ENCODE results near the gene FMOD. TPM values are rescaled to one million over a fixed set of nuclear protein-coding genes. Genes with fewer than 3 reads are reported as not detected.
A peak's percentile ranks its signal among the peaks of the same experiment; 100 is the strongest.

Gene FMOD
- polyA plus RNA-seq, 2 donors, result 1.7 to 4.4 TPM

- Histone ChIP-seq H3K36me3 (ENCODE audit: control insufficient read depth in 2 of 2, insufficient read depth in 2 of 2, low read length in 1 of 2) (peaks cover 7 to 12% of the 10 kb centered on the region in 2 donors), H3K4me3 (ENCODE audit: low read depth in 1 of 2, low read length in 2 of 2) (peak overlapping the region; percentile 15 to 64), H3K9me3 (ENCODE audit: control insufficient read depth in 2 of 2, insufficient read depth in 1 of 2, low read depth in 1 of 2, low read length in 1 of 2) (no peaks in the 10 kb centered on the region), H3K4me1 (ENCODE audit: control insufficient read depth in 2 of 2, insufficient read depth in 2 of 2, low read length in 1 of 2) (peaks cover 4% of the 10 kb centered on the region in 2 donors), H3K27ac (ENCODE audit: low read depth in 2 of 2, low read length in 1 of 2) (peak overlapping the region in 1 of 2 donors; percentile 69), H3K27me3 (ENCODE audit: control insufficient read depth in 1 of 2, insufficient read depth in 2 of 2, low read length in 2 of 2) (no peaks in the 10 kb centered on the region)
- 33 to 37% methylated on average over 5 of the region's 5 CpGs for WGBS, 2 donors
Measured at GRCh38 chr1:203308328-203308922, 42.5 kb downstream of the FMOD start.

- H3K36me3 ChIP-seq (ENCODE audit: control insufficient read depth in 2 of 2, insufficient read depth in 2 of 2, low read length in 1 of 2), result peaks cover 7 to 12% of the 10 kb centered on the region in 2 donors
- H3K9me3 ChIP-seq (ENCODE audit: control insufficient read depth in 2 of 2, insufficient read depth in 1 of 2, low read depth in 1 of 2, low read length in 1 of 2), result no peaks in the 10 kb centered on the region
- H3K4me1 ChIP-seq (ENCODE audit: control insufficient read depth in 2 of 2, insufficient read depth in 2 of 2, low read length in 1 of 2), result peaks cover 4 to 5% of the 10 kb centered on the region in 2 donors
- peak overlapping the region; percentile 62 to 78 for H3K27ac ChIP-seq (ENCODE audit: low read depth in 2 of 2, low read length in 1 of 2)
- H3K4me3 ChIP-seq (ENCODE audit: low read depth in 1 of 2, low read length in 2 of 2), result peak overlapping the region; percentile 28 to 64
- WGBS, 2 donors, result 22 to 27% methylated on average over 3 of the region's 3 CpGs
- no peaks in the 10 kb centered on the region for H3K27me3 ChIP-seq (ENCODE audit: control insufficient read depth in 1 of 2, insufficient read depth in 2 of 2, low read length in 2 of 2)
Measured at GRCh38 chr1:203307641-203308126, 43.2 kb downstream of the FMOD start.

GRCh38 chr1:203306965-203307541, 43.9 kb downstream of the FMOD start:
- Histone ChIP-seq H3K27ac (ENCODE audit: low read depth in 2 of 2, low read length in 1 of 2) (peak overlapping the region; percentile 78 to 97), H3K4me3 (ENCODE audit: low read depth in 1 of 2, low read length in 2 of 2) (peak overlapping the region; percentile 64 to 93), H3K9me3 (ENCODE audit: control insufficient read depth in 2 of 2, insufficient read depth in 1 of 2, low read depth in 1 of 2, low read length in 1 of 2) (no peaks in the 10 kb centered on the region), H3K4me1 (ENCODE audit: control insufficient read depth in 2 of 2, insufficient read depth in 2 of 2, low read length in 1 of 2) (peaks cover 4 to 5% of the 10 kb centered on the region in 2 donors), H3K27me3 (ENCODE audit: control insufficient read depth in 1 of 2, insufficient read depth in 2 of 2, low read length in 2 of 2) (no peaks in the 10 kb centered on the region), H3K36me3 (ENCODE audit: control insufficient read depth in 2 of 2, insufficient read depth in 2 of 2, low read length in 1 of 2) (peaks cover 7 to 12% of the 10 kb centered on the region in 2 donors)
- 19 to 26% methylated on average over 21 of the region's 21 CpGs for WGBS, 2 donors

GRCh38 chr1:203306089-203306964, 44.6 kb downstream of the FMOD start:
- 0% methylated on average over 22 of the region's 22 CpGs for WGBS, 2 donors

GRCh38 chr1:203305809-203306088, 45.2 kb downstream of the FMOD start:
- Histone ChIP-seq H3K27ac (ENCODE audit: low read depth in 2 of 2, low read length in 1 of 2) (peak overlapping the region; percentile 94 to 97), H3K27me3 (ENCODE audit: control insufficient read depth in 1 of 2, insufficient read depth in 2 of 2, low read length in 2 of 2) (no peaks in the 10 kb centered on the region), H3K4me3 (ENCODE audit: low read depth in 1 of 2, low read length in 2 of 2) (peak overlapping the region; percentile 64 to 93), H3K4me1 (ENCODE audit: control insufficient read depth in 2 of 2, insufficient read depth in 2 of 2, low read length in 1 of 2) (peaks cover 4 to 10% of the 10 kb centered on the region in 2 donors), H3K36me3 (ENCODE audit: control insufficient read depth in 2 of 2, insufficient read depth in 2 of 2, low read length in 1 of 2) (peaks cover 7 to 12% of the 10 kb centered on the region in 2 donors), H3K9me3 (ENCODE audit: control insufficient read depth in 2 of 2, insufficient read depth in 1 of 2, low read depth in 1 of 2, low read length in 1 of 2) (no peaks in the 10 kb centered on the region)
- 0 to 2% methylated on average over 21 of the region's 21 CpGs for WGBS, 2 donors

More at GRCh38 chr1:203306089-203306964, 44.6 kb downstream of the FMOD start:
- H3K27me3 ChIP-seq (ENCODE audit: control insufficient read depth in 1 of 2, insufficient read depth in 2 of 2, low read length in 2 of 2), result no peaks in the 10 kb centered on the region
- H3K4me3 ChIP-seq (ENCODE audit: low read depth in 1 of 2, low read length in 2 of 2), result peak overlapping the region; percentile 64 to 93
- H3K36me3 ChIP-seq (ENCODE audit: control insufficient read depth in 2 of 2, insufficient read depth in 2 of 2, low read length in 1 of 2), result peaks cover 7 to 12% of the 10 kb centered on the region in 2 donors
- H3K4me1 ChIP-seq (ENCODE audit: control insufficient read depth in 2 of 2, insufficient read depth in 2 of 2, low read length in 1 of 2), result peaks cover 4 to 6% of the 10 kb centered on the region in 2 donors
- H3K9me3 ChIP-seq (ENCODE audit: control insufficient read depth in 2 of 2, insufficient read depth in 1 of 2, low read depth in 1 of 2, low read length in 1 of 2), result no peaks in the 10 kb centered on the region
- H3K27ac ChIP-seq (ENCODE audit: low read depth in 2 of 2, low read length in 1 of 2), result peak overlapping the region; percentile 94 to 97

- H3K36me3 ChIP-seq (ENCODE audit: control insufficient read depth in 2 of 2, insufficient read depth in 2 of 2, low read length in 1 of 2), result peaks cover 7 to 9% of the 10 kb centered on the region in 2 donors
- H3K27me3 ChIP-seq (ENCODE audit: control insufficient read depth in 1 of 2, insufficient read depth in 2 of 2, low read length in 2 of 2), result no peaks in the 10 kb centered on the region
- no peaks in the 10 kb centered on the region for H3K9me3 ChIP-seq (ENCODE audit: control insufficient read depth in 2 of 2, insufficient read depth in 1 of 2, low read depth in 1 of 2, low read length in 1 of 2)
- H3K27ac ChIP-seq (ENCODE audit: low read depth in 2 of 2, low read length in 1 of 2), result peak within 1 kb of the TSS; percentile 94 to 97
- peak within 1 kb of the TSS; percentile 64 to 93 for H3K4me3 ChIP-seq (ENCODE audit: low read depth in 1 of 2, low read length in 2 of 2)
- H3K4me1 ChIP-seq (ENCODE audit: control insufficient read depth in 2 of 2, insufficient read depth in 2 of 2, low read length in 1 of 2), result peaks cover 4 to 10% of the 10 kb centered on the region in 2 donors
- 2 to 3% methylated on average over 64 to 79 of the region's 79 CpGs for WGBS, 2 donors
Measured at GRCh38 chr1:203304919-203305808, 45.8 kb downstream of the FMOD start, which contains the start of gene BTG2. BTG2 (plus strand) TSS chr1:203305519; CDS start chr1:203305607, 88 bp downstream.

GRCh38 chr1:203304391-203304918, 46.5 kb downstream of the FMOD start:
- WGBS, 2 donors, result 77 to 80% methylated on average over 9 of the region's 9 CpGs
- no peaks in the 10 kb centered on the region for H3K9me3 ChIP-seq (ENCODE audit: control insufficient read depth in 2 of 2, insufficient read depth in 1 of 2, low read depth in 1 of 2, low read length in 1 of 2)
- H3K4me1 ChIP-seq (ENCODE audit: control insufficient read depth in 2 of 2, insufficient read depth in 2 of 2, low read length in 1 of 2), result peaks cover 4 to 10% of the 10 kb centered on the region in 2 donors
- peak overlapping the region in 1 of 2 donors; percentile 64 for H3K4me3 ChIP-seq (ENCODE audit: low read depth in 1 of 2, low read length in 2 of 2)
- peak overlapping the region; percentile 92 to 93 for H3K27ac ChIP-seq (ENCODE audit: low read depth in 2 of 2, low read length in 1 of 2)
- peaks cover 7 to 8% of the 10 kb centered on the region in 2 donors for H3K36me3 ChIP-seq (ENCODE audit: control insufficient read depth in 2 of 2, insufficient read depth in 2 of 2, low read length in 1 of 2)
- H3K27me3 ChIP-seq (ENCODE audit: control insufficient read depth in 1 of 2, insufficient read depth in 2 of 2, low read length in 2 of 2), result no peaks in the 10 kb centered on the region

GRCh38 chr1:203302894-203303293, 48.0 kb downstream of the FMOD start:
- no peaks in the 10 kb centered on the region for H3K27me3 ChIP-seq (ENCODE audit: control insufficient read depth in 1 of 2, insufficient read depth in 2 of 2, low read length in 2 of 2)
- peaks cover 2 to 8% of the 10 kb centered on the region in 2 donors for H3K4me1 ChIP-seq (ENCODE audit: control insufficient read depth in 2 of 2, insufficient read depth in 2 of 2, low read length in 1 of 2)
- 85 to 91% methylated on average over 3 of the region's 3 CpGs for WGBS, 2 donors
- no peak overlapping the region for H3K4me3 ChIP-seq (ENCODE audit: low read depth in 1 of 2, low read length in 2 of 2)
- H3K36me3 ChIP-seq (ENCODE audit: control insufficient read depth in 2 of 2, insufficient read depth in 2 of 2, low read length in 1 of 2), result peaks cover 0 to 3% of the 10 kb centered on the region in 2 donors
- no peak overlapping the region for H3K27ac ChIP-seq (ENCODE audit: low read depth in 2 of 2, low read length in 1 of 2)
- H3K9me3 ChIP-seq (ENCODE audit: control insufficient read depth in 2 of 2, insufficient read depth in 1 of 2, low read depth in 1 of 2, low read length in 1 of 2), result no peaks in the 10 kb centered on the region

Data from esophagus (tissue), 2 donors.